ENCODE results near the gene DNM1.

The DNM1 gene

DNA sequence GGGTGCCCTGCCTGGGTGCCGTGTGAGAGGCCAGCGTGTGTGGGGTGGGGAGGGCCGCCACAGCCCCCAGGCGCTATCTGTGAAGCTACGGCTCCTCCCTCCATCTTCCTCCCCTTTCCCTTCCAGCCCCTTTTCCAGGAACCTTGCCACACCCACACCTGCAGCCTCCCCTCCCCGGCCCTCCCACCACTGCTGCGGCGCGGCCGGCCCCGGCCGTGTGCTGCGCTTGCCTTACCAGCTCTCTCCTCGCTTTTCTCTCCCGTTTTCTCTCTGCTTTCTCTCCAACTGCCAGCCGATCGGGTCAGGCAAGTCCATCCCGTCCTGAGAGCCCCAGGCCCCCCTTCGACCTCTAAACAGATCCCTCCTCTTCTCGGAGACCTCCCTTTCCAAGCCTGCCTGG lies 51.2 kb downstream of the DNM1 start:
- TF ChIP-seq, protein P1, sequence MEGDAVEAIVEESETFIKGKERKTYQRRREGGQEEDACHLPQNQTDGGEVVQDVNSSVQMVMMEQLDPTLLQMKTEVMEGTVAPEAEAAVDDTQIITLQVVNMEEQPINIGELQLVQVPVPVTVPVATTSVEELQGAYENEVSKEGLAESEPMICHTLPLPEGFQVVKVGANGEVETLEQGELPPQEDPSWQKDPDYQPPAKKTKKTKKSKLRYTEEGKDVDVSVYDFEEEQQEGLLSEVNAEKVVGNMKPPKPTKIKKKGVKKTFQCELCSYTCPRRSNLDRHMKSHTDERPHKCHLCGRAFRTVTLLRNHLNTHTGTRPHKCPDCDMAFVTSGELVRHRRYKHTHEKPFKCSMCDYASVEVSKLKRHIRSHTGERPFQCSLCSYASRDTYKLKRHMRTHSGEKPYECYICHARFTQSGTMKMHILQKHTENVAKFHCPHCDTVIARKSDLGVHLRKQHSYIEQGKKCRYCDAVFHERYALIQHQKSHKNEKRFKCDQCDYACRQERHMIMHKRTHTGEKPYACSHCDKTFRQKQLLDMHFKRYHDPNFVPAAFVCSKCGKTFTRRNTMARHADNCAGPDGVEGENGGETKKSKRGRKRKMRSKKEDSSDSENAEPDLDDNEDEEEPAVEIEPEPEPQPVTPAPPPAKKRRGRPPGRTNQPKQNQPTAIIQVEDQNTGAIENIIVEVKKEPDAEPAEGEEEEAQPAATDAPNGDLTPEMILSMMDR (IDR thresholded peaks at IDR 0.05; ENCODE audit: low read depth, low read length) = no peak
- no peak for DNase-seq (ENCODE audit: extremely low read depth, low read depth)

DNA sequence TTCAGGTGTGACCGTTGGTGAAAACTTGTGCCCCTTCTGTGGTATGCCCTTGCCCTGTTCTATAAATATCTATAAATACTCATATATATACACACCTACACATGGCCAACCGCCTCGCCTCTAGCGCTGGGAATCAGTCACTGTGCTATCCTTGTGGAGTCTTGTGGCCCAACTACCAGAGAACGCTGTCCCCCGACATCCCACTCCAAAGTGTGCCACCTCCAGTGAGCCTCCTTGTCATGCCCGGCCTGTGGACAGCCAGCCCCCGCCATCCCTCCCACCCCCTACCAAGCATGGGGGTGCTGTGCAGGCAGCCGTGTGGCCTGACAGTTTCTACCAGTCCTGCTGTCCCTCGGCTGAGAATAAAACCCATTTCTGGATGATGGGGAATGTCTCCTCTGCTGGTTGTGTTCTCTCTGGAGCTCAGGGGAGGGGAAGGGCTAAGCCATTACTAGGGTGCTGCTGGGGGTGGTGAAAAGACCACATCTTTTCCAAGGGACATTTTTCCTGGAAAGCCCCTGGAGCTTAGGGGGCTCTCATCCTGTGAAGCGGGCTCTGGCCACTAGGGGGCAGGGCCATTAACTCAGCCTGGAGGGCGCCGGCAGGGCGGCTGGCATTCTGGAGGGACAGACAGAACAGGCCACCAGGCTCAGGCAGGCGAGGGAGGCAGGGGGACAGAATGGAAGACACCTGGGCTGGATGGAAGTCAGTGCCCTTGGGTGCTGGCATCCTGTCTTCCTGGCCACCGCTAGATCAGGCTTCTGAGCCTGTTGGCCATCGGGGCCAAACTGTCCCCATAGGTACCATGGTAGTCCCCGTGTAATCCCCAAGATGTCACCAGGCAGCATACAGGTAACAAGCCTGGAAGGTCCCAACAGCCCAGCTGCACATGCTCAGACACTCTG lies 51.9 kb downstream of the DNM1 start:
- DNase-seq (ENCODE audit: extremely low read depth, low read depth) = no peak
- TF ChIP-seq, protein P1 (IDR thresholded peaks at IDR 0.05; ENCODE audit: low read depth, low read length) = peak; percentile 93

DNA sequence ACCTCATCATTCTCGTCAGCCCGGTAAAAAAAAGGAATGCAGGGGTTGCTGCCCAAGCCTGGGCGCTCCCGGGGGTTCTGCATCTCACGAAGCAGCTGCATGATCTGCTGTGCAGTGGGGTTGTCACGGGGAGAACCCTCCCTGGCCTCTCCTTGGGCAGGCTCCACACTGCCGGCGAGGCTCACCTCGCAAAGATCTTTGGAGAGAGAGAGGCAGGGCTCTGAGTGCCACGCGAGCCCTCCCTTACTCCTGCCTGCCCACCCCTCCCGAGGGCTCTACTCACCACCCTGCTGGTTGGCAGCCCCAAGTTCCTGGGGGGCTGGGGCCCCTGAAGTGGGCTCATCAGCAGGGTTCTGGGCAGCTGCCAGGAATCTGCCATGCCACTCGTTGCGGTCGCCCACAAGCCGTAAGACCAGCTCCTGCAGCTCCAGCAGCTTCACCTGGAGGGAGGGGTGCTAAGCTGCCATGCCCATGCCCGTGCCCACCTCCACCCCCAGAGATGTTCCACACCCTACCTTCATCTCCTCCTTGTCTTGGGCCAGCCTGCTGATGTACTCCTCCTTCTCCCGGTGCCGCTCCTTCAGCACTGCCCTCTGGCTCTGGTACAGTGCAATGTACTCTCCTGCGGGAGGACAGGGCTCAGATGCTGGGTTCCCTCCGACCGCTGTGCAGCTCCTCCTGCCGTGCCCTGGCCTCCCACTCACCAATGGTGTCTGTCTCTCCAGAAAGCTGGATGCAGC lies 54.1 kb downstream of the DNM1 start:
- TF ChIP-seq, protein P1 (IDR thresholded peaks at IDR 0.05; ENCODE audit: low read depth, low read length) = no peak
- no peak for DNase-seq (ENCODE audit: extremely low read depth, low read depth)

DNA sequence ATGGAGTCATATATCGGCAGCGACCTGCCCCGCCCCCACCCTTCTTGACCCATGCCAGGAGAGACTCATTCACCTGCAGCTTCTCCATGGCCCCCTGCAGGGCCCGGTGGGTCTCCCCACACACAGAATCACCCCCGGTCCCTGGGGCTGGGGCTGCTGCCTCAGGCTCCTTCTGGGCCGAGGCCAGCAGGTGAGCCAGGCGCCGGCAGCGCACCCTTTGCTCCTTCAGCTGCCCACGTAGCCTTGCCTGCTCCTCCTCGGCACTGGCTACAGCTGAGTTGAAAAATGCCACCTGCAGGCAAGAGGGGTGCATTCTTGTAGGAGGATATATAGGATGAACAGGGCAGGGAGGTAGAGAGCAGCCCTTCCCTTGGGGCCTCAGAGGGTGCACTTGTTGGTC lies 54.7 kb downstream of the DNM1 start:
- DNase-seq (ENCODE audit: extremely low read depth, low read depth) = no peak
- TF ChIP-seq, protein P1 (IDR thresholded peaks at IDR 0.05; ENCODE audit: low read depth, low read length) = no peak

DNA sequence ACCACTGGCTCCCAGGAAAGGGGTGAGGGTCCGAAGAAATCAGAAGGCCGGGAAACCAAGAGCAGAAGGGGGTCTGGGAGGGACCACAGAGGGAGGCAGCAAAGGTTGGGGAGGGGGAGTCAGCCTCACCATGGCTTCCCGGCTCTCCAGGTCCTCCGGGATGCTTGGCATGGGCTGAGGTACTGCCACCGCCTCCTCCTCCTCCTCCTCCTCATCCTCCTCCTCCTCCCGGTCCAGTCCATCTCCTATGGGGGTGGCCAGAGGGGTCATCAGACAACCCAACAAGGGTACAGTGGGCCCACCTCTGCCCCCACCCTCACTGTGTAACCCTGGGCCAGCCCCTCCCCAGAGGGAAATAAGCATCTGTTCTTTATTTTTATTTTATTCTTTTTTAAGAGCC lies 55.1 kb downstream of the DNM1 start:
- no peak for DNase-seq (ENCODE audit: extremely low read depth, low read depth)
- TF ChIP-seq, protein P1 (IDR thresholded peaks at IDR 0.05; ENCODE audit: low read depth, low read length) = no peak

DNA sequence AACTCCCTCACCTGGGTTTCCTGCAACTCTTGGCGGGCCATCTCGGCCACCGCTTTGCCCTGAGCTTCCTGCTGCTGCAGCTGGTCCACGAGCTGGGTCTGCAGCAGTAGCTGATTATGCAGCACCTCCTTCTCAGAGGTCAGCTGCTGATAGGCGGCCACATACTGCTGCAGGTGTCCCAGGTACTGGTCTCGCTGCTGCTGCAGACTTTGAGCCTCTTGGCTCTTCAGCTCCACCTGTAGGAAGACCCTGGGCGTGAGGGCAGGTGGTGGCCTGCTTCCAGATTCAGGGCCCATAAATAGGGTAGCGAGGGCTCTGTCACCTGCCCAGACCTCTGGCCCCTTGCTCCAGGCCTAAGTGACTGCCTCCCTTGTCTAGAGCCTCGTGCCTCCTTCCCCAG lies 56.0 kb downstream of the DNM1 start:
- TF ChIP-seq, protein P1 (IDR thresholded peaks at IDR 0.05; ENCODE audit: low read depth, low read length) = no peak
- DNase-seq (ENCODE audit: extremely low read depth, low read depth) = no peak

DNA sequence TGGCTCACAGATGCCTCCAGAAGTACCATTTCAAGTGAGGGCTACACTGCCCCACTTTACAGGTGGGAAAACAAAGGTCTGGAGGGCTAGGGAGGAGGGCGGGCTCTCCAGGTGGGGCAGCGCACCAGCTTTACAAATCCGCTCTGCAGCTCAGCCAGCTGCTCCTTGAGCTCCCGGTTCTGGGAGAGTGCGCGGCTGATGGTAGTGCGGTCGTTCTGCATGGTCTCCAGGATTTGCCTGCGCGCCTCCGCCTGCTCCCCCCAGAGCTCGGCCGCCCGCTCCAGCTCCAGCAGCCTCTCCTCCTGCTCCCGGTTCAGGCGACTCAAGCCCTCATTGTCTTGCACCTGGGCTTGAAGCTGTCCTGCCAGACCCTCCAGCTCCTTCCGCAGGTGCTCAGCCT lies 57.2 kb downstream of the DNM1 start:
- TF ChIP-seq, protein P1 (IDR thresholded peaks at IDR 0.05; ENCODE audit: low read depth, low read length) = no peak

More for the DNA sequence above, 57.2 kb downstream of the DNM1 start:
- no peak for DNase-seq (ENCODE audit: extremely low read depth, low read depth)

Data from AG09319 (cell line).